Fibroblast of skin of left quadriceps (primary cell): ENCODE measurements around the gene ELMO3.

Experiments used
- DNase-seq, 2 experiments: peaks; one replicate each; pipeline ENCODE4 v3.0.0-alpha.2; 2013; ENCODE audit warnings: low read depth in 2 of 2

The ELMO3 gene

DNA sequence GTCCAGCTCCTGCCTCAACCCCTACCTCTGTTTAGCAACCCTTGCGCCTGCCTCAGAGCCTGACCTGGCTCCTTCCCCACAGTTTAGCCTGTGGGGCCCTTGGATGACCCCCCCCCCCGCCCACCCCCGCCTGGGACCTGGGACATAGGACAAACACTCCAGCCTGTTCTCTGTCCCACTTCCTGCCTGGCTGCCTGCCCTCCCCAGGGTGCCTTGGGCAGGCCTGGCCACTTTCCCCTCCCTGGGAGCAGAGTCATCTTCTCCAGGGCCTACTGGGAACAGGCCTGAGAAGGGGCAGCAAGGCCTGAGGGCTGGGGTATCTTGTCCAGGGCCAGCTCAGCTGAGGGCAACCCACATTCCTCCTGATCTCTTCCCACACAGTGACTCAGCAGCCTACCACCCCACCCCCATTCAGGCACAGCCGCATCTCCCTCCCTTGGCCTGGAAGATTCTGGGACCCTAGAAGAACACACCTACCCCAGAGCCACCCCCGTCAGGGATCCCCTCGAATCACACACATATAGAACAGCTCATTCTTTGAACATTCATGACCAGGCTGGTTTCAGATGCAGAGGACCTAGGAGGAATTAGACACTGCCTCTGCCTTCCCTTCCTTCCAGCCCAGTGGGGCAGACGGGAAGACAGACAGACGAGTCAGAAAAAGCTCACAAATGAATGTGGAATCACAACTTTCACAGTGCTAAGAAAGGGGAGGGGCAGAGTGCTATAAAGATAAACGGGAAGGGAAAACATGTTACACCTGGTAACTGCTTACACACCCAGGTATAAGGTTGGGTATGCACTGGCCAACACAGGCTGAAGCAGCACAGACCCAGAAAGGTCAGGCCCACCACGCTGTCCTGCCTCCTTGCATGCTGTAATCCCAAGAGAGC lies 42.3 kb downstream of the ELMO3 start:
- DNase-seq = peak; percentile 51 to 52

DNA sequence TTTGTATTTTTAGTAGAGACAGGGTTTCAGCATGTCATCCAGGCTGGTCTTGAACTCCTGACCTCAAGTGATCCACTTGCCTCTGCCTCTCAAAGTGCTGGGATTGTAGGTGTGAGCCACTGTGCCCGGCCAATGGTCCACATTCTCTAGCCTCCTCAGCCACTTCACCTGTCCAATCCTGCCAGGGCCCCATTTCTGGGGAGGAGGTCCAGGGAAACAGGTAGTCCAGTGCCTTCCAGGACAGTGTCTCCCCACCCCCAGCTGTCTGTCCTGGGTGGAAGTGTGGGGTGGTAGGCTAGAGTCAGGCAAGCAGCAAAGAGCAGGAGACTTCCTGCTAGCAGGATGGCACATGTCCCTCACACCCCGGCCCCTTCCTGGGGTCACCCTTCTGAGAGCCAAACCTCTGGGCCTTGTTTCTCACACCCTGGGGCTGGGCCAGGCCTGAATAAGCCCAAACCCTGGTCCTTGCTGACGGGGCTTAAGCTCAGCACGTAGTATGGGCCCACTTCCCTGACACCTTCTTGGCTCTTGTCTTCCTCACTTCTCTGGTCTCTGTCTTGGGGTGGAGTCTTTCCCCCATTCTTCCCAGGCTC lies 43.3 kb downstream of the ELMO3 start:
- no peak for DNase-seq

DNA sequence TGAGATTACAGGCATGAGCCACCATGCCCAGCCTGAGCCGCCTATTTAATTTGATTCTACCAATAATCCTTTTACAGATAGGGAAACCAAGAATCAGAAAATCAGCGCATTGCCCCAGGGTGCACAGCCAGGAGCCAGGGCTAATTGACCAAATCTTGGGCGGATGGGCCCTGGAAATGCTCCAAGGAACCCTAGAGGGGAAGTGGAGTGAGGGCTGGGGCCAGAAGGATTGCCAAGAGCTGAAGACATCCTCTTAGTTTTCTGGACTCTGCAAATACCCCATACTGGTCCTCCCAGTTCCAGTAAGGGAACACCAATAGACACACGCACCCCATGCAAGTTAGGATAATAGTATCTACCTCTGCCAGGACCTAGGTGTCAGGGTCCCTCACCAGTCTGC lies 44.5 kb downstream of the ELMO3 start:
- no peak for DNase-seq

DNA sequence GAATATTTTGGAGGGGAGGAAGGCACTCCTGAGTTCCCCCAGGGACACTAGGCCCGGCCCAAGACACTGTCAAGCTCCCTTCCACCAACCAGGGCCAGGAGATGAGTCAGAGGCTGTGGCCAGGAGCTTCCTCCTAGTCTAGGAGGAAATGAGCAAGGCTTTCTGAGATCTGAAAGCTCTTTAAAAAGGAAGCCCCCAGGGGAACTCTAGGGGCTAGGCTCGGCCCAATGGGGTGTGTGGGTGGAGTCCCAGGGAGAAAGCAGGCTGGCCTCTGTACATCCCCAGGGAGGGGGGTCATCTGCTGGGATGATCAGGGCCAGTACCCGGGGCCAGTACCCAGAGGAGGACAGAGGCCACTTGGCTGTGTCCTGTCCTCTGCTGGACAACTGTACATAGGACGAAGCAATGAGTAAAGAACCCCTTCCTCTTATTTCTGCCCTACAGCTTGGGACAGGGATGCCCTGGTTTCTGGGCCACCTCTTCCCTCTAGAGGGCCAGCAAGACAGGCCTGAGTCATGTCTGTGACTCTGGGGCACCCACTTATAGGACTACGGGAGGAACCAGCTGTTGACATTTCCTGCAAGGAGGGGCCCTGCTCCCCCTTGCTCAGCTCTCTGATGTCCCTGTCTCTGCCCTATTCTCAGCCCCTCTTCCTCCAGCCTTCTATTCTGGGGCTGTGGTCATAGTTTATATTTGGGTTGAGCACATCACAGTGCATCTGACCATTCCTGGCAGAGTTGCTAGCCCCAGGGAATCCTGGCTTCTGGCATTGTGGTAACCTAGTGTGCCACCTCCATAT lies 45.7 kb downstream of the ELMO3 start:
- DNase-seq = peak; percentile 78

DNA sequence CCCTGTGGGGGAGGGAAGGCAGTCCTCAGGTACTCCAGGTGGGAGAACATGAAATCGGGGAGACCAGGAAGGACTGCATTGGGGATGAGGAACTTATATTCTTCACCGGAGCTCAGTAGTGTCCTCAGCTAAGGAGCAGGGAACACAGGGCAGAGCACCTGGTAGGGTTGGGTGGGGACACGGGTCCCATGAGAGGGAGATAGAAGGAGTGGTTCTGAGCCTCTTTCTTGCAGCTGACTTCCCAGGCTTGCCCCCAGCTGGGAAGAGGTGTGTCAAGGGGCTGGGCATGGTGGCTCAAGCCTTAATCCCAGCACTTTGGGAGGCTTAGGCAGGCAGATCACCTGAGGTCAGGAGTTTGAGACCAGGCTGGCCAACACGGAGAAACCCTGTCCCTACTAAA lies 46.3 kb downstream of the ELMO3 start:
- no peak for DNase-seq

DNA sequence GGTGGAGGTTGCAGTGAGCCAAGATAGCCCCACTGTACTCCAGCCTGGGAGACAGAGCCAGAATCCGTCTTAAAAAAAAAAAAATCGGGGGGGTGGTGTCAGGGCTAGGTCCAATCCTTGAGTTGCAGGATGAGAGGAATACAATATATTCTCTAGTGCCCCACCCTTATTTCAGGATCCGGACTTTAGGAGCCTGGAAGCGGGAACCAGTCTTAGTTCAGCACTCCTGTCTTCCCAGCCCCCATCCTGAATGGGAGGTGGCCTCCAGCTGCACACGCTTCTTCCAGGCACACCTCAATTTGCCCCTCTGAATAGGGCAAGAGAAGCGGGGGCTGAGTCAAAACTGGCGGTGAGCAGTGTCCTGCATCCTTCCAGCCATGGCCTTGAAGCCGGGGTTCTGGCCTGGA lies 46.7 kb downstream of the ELMO3 start:
- DNase-seq = no peak

DNA sequence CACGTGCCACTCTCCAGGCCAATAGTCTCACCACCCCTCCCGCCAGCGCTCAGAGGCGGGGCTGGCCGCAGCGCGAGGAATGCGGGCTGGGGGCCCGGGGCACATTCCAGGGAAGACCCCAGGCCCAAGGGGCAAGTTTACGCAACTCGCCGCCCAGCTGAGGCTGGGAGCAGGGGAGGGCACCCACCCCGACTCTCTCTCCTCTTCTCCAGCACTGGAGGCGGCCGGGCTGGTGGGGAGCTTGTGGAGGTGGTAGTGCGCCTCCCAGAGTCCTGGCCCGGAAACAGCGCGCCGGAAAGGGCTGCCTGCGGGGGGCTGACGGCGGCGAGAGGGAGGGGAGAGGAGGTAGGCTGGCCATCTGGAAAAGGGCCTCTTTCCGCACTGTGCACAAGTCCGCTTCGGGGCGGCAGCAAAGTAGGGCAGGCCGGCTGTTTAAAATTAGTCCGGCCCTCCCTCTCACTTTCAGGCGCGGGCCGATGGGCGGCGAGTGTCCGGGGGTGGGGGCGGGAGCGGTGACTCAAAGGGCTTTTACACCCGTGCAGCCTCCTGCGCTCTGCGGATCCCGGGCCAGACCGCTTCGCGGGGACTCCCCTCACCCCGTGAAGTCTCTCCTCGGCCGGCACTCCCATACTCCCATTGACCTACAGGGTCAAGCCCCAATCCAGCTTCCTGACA lies 47.3 kb downstream of the ELMO3 start:
- DNase-seq = peak in 1 of 2 experiments; percentile 65

DNA sequence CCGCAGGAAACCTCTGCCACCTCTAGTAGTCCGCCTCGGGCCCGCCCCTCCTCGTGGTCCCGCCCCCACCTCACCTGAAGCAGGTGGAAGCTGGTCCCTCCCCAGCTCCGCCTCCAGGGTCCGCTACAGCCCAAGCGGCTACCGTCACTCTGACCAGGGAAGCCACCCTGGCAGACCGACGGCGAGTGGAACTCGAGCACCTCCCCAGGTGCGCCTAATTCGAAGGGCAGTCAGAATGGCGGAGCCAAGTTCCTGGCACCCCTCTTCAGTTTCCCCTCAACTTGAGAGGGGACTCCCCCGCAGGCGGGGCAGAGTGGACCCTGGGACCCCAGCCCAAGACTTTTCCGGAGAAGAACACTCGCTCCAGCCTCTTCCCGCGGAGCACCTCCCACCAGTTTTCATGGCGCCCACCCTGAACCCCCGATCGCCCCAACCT lies 47.8 kb downstream of the ELMO3 start:
- no peak for DNase-seq

DNA sequence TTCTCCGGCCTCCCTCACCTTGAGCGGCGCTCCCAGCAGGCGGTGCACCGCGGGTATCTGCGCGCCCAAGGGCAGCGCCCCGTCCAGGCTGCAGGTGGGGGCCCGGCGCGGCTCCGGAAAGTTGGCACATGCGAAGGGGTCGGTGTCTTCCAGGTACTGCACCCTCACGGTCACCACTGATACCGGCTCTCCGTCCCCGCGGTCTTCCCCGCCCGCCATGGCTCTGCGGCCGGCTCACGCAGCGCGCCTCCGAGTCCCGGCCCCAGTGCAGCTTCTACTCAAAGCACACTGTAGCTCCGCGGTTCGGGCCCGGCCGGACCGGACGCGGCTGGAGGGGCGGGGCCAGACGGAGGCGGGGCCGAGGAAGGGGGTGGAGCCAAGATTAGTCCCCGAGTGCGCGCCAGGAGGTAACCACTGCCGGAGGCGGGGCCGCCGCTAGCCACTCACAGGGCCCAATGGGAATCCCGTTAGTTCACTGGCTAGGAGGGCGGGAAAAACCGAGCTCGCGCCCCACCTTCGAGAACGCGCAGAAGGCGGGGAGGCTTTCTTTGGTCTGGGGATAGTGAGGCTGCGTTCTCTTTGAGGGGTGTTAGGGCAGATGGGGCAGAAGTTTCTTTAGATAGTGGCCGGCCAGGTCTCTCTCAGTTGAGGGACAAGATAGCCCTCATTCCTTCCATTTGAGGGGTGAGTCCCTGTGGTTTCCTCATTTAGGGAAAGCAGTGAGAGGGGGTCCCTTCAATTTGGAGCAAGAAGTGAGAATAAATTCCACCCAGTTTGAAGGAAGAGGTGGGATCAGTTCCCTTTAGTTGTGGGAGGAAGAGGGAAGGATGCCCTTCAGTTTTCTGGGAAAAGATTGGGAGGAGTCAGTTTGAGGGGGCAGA lies 48.5 kb downstream of the ELMO3 start, which contains the start of gene FHOD1:
Gene FHOD1 (minus strand): TSS at position 290 of the 881 bp plus-strand sequence. CDS start 71 bp downstream, at position 219.
- DNase-seq = peak; percentile 86 to 87

DNA sequence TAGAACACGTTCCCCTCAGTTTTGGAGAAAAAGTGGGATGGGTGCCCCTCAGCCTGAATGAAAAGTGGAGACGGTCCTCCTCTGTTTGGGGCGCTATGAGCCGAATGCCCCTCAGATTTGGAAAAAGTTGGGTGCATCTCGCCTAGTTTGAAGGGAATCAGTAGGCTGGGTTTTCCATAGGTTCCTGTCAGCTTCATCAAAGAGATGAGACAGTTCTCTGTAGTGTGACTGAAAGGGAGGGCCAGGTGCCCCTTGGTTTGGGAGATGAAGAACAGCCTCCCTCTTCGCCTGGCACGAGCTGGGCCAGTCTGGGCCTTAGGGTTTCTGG lies 49.1 kb downstream of the ELMO3 start:
- no peak for DNase-seq

DNA sequence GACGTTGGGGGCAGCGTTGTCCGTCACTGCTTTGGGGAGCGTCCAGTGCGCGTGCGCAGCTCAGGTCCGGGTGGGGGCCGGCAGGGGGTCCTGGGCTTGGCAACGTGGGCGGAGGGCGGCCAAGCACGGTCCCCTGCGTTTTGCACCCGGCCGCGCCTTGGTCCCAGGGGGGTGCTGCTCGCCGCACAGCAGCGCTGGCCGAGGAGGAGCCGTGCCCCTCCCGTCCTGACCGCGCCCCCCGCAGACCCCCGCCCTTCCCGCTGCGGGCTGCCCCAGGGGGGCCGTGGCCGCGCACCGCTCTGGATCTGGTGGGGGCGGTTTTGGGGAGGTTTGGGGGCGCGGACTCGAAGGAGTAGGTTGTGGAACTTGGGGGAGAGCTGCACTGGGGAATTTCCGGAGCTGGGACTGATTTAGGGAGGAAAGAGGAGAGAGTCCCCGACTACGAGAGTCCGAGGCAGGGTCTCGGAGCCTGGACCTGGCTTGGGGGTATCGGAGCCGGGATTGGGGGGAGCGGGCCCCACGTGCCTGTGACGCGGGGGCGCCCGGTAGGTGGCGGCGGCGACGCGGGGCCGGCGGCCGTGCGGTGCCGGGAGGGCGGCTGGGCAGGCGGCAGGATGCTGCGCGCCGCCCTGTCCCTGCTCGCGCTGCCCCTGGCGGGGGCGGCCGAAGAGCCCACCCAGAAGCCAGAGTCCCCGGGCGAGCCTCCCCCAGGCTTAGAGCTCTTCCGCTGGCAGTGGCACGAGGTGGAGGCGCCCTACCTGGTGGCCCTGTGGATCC lies 49.7 kb downstream of the ELMO3 start, which contains the start of gene SLC9A5:
Gene SLC9A5 (plus strand): TSS at position 579 of the 777 bp plus-strand sequence. CDS start 36 bp downstream, at position 615.
- no peak for DNase-seq

DNA sequence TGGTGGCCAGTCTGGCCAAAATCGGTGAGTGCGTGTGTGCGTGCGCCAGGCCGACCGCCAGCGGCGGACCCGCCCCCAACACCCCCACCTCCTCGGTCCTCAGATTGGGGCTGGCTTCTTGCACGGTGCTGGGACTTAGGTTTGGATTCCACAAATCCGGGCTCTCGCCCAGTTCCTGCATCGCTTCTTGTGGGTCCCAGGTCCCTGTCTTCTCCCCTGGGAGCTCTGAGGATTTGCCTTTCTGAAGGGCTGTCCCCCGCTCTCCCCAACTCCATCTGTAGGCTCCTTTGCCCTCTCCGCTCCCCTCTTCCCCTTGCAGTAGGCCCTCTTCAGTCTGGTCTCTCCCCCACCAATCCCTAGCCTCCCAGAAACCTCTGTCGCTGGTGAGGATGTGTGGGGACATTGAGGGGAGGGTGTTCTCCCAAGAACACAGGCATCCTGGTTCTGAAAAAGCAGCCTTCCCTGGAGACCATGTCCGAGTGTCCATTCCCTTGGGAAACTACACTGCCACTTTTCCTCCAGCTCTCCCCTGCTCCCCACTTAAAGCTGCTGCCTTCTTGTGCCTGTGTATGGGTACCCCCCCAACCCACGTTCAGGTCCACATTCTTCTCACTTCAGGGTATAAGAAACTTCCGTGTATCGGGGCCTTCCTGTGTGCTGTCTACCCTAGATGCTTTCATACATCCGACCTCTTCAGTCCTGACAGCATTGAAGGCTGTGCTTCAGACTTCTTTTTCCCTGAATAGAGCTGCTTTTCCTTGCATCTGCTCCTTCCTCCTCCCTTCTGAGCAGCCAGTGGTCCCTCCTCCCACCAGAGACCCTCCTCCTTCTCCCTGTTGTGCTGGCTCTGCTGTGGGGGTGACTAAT lies 50.5 kb downstream of the ELMO3 start:
- no peak for DNase-seq

DNA sequence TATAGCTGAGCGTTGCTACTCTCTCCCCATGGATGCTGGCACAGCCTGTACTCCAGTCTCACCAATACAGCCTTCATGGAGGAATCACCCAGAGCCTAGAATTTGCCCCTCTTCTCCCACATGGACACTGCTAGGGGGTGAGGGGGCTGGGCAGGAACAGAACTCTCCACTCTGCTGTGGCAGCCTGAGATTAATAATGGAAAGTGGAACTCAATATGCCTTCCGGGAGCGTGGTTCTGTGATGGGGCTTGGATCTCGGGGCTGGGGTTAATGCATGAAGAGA lies 51.1 kb downstream of the ELMO3 start:
- no peak for DNase-seq

DNA sequence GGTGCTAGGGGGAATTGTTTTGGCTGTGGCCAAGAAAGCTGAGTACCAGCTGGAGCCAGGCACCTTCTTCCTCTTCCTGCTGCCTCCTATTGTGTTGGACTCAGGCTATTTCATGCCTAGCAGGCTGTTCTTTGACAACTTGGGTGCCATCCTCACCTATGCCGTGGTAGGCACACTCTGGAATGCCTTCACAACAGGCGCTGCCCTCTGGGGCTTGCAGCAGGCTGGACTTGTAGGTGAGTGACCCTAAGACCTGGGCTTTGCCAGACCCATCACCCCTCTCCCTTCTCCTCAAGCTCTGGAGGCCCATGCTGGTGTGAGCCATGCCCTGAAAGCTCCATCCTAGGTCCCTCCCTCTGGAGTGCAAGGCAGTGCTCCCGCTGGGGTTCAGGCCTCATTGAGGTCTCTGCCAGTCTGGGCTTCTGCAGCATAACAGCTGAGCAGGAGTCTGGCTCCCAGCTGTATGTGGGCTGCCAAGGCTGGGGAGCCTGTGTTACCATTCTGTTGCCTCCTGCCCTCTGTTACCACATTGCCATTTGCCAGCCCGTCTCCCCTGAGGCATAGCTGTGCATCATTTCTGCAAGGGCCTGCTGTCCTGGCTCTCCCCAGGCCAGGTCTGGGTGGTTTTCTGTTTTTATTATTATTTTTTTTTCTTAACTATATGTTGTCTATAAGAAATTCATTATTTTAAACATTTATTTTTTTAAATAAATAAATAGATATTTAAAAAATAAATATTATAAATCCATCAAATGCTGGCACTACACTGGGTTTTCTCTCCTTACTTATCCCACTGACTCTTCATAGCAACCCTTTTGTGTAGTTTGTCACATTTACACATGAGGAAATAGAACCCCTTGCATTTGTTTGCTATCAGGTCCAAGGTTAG lies 53.9 kb downstream of the ELMO3 start:
- no peak for DNase-seq
